Activated effector memory CD4-positive, alpha-beta T cell treated with Interleukin-2 at 50 U/mL for 16 hours (primary cell): ENCODE measurements around the gene DENND1A.
"Not testable (repeated sequence)": the region's sequence is repeated elsewhere in the genome, so short reads cannot be mapped to it uniquely, and the experiment has no call there.

Source experiments
- DNase-seq: peaks from one replicate; pipeline ENCODE4 v3.0.0-alpha.2; 2020

DENND1A gene

DNA sequence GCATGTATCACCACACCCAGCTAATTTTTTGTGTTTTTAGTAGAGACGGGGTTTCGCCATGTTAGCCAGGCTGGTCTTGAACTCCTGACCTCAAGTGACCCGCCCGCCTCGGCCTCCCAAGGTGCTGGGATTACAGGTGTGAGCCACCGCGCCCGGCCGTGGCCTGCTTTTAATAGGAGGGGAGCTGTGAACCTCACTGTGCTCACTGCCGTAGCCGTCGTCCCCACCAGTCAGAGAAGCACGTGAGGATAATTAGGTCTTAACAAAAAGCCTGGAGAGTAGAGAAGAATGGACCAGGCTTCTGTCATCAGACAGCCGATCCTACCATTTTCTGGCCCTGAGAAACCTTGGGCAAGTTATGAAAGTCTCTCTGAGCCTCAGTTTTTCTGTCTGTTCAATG lies 531.0 kb downstream of the DENND1A start:
- not testable (repeated sequence) for DNase-seq

DNA sequence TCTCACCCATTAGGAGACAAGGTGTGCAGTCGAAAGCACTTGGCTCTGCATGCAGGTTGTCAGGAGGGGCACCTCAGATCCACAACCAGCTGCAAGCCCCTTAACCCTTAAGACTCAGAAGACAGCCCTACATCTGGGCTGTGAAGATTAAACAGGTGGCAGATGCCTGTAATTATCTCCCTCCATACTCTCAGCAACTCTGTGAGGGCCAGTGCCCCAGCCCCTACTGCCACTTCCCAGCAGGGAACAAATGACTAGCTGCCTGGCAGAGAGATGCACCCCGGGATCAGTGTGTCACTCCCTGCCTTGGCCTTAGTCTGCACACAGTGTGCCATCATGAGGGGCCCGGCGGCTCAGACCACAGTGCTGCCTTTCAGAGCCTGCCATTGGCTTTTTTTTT lies 532.0 kb downstream of the DENND1A start:
- DNase-seq, result no peak

DNA sequence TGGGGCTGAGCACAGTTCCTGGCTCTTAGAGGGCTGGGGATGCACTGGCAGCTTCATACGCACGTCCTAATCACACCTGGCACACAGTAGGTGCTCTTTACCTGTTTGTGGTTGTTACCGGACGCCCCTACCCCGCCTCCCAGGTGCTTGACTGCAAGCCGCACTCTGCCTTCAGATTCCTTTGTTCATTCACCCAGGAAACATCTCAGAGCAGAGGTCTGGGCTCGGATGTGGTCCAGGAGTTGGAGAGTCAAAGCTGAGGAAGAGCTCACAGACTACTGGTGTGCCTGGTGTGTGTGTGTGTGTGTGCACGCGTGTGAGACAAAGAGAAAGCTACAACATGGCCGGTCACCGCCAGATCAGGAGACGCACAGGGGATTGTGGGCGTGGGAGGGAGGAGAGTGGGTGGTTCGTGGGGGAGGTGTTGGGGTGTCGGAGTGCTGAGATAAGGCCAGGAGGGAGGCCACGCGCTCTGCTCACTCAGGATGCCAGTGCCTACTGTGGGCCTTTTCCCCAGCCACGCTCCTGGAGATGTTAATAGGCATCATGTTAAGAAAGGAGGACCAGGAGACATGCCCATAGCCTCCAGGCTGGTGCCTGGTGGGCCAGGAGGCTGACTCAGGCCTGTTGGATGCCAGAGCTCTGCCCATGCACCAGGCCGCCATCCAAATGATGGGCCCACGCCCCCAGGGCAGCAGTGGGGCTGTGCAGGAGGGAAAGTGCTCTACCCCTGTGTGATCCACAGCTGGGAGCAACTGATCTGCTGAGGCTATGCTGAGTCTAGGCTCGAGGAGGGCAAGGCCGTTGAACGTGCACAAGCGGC lies 534.0 kb downstream of the DENND1A start:
- DNase-seq, result no peak

DNA sequence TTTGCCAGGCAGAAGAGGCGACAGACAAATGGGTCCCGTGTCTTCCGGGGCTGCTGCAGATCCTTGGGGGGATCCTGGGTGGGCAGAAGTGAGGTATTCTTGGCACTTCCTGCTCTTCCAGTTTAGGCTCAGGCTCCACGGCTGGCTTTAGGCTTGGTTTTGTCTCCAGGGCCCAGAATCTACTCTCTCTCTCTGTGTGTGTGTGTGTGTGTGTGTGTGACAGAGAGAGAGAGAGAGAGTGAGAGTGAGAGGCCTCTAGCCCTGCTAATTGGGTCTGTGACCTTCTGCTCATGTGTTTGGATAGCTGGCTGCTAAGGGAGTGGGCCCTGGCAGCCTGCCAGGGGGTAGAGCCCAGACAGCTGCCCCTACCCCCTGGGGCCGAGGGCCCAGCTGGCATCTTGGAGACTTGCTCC lies 534.6 kb downstream of the DENND1A start:
- DNase-seq, result no peak

DNA sequence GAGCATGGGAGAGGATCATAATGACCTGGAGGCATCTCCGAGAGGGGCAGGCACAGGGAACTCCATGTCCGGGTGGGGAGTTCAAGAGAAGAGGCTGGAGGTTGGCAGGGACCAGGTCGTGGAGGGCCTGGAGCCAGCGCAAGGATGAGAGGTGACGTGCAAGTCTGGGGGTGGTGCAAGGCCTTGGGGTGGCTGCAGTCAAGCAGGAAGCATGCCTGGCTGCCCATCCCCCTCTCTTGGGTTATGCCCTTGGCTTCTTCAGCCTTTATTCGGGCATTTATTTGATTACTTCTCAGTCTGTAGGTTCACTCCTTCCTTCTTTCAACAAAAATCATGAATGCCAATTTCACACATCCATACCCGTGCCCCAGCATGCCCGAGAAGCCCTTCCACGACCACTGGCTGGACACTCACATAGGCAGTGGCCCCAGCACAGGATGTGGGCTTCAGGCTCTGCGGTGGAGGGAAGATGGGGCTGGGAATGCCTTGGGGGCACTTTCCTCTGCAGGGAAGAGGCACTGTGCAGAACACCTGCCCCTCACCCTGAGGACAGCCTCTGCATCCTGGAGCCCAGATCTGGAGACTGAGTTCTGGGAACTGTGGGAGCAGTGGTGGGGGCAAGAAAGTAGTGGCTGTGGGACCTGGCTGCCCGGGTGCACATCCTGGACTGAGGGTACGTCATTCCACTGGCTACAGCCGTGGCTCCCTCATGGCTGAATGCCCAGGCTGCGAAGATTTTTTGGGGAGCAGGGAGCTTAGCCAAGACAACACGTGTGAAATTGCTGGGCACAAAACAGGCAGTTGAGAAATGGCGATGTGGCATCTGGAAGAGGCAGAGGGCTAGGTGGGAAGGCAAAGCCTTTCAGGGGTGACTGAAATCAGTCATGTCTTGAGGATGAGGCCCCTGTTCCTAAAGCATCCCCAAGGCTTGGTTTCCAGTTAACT lies 535.4 kb downstream of the DENND1A start:
- DNase-seq, result no peak

DNA sequence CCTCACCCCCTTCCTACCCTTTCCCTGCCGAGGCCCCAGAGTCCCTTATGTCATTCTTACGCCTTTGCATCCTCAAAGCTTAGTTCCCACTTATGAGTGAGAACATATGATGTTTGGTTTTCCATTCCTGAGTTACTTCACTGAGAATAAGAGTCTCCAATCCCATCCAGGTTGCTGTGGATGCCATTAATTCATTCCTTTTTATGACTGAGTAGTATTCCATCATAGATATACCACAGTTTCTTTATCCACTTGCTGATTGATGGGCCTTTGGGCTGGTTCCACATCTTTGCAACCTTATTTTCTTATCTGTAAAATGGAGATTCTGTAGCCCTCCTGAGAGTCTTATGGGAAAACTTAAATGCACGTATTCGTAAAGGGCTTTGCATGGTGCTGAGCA lies 537.1 kb downstream of the DENND1A start:
- DNase-seq, result no peak

DNA sequence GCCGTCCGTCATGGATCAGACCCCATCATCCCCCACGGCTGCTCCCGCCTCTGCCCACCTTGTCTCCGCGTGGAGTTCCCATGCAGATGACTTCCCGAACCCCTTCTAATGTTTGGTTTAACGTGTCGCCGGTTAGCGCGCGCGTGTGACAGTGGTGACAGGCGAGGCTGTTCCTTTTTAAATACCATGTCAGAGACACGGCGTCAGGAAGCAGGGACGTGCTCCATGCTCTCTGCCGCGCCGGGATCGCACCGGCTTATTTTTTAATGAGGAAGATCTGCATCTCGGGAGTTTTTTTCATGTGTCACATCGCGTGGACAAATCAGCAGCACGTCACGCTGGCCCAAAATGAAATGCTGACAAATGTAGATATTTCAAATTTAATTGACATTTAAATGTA lies 538.0 kb downstream of the DENND1A start:
- no peak for DNase-seq

DNA sequence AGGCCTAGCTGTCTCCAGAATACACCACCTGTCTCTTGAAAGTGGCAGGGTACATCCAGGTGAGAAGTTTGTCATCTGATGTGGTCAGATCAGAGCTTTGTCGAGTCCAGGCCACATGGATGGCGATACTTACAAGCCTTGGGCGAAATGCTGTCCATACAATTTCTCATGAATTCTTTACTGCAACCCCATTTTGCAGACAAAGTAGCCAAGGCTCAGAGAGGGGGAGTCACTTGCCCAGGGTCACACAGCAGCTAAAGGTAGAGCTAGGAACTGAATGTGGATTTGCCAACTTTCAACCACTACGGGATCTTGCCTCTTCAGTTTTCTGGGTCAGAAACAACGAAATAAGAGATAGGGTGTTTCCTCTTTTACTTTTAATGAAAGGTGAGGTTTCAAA lies 538.7 kb downstream of the DENND1A start:
- DNase-seq, result no peak

DNA sequence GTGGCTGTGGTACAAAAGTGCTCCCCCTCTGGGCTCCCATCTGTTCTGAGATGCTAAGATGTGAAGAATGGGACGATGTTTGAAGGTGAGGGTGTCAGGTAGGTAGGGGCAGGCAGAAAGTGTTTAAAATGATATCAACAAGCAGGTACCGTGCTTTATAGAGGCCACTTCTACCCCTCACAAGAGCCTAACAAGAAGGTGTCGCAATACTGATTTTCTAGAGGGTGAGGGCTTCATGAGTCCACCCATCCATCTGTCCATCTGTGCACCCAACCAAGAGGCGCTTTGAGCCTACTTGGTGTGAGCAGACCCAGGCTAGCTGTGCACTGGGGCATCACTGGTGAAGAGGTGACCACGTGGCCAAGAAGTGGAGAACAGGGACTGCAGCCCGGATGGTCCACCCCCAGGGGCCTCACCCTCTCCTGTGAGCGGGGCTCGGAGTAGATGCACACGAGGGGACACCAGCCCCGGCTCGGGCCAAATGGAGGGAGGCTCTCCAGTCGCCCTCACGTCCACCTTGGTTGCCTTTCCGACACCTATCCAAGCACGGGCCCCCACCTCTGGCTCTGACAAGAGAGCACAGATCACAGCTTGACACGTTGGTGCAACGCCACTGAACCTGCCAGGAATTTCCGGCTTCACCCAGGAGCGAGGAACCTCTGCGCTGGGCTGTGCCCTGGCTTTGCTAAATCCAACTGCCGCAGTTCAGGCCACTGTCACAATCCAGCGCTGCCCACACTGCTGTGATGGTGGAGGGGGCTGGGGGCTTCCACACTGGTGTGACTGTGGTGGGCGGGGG lies 539.4 kb downstream of the DENND1A start:
- DNase-seq, result no peak

DNA sequence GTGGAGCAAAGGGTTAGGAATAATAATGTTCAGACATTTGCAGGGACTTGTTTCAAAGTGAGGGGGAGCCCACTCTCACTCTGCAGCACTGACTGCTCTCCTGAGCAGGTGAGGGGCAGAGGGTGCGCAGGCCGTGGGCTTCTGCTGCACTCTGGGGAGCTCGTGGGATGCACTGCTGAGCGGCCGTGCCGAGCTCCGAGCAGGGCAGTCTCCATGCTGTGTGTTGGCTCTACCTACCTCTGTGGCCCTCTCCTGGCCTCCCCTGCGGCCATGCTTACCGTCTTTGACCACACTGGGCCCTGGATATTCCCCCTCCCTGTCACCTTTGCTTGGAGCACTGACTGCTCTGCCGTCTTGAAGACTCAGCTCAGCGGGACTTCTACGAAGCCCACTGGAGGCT lies 540.2 kb downstream of the DENND1A start:
- DNase-seq, result no peak

DNA sequence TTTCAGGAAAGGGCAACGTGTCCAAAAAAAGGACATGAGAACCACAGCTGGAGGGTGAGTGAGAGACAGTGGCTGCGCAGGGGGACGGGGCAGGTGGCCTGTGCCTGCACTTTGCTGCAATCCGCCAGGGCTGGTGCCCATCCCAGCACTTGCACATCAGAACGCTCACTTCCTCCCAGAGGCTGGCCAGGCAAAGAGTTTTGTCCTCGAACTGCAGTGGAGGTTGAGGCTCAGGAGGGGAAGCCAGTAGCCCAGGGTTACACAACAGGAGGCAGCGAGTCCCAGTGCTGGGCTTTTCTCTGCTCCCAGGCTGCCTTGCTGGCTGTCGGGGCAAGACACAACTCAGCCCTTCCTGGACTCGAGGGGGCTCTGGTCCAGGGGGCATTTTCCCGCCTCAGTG lies 540.9 kb downstream of the DENND1A start:
- DNase-seq, result no peak

DNA sequence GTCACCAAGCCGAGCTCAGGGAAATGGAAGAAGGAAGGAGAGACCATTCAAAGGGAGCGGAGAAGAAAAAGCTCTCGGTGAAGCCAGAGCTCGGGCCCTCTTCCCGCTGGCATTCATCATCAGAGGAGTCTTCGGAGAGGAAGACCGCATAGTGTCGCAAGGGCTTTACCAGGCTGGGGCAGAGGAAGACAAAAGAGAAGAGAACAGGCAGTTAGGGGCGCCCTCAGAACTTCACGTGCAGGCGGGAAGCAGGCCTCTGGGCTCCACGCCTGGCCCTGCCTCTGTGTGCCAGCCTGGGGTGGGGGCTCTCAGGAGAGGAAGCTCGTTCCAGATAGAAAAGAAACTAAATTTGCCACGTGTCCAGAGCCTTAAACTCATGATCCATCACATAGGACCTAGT lies 542.2 kb downstream of the DENND1A start:
- DNase-seq, result no peak

DNA sequence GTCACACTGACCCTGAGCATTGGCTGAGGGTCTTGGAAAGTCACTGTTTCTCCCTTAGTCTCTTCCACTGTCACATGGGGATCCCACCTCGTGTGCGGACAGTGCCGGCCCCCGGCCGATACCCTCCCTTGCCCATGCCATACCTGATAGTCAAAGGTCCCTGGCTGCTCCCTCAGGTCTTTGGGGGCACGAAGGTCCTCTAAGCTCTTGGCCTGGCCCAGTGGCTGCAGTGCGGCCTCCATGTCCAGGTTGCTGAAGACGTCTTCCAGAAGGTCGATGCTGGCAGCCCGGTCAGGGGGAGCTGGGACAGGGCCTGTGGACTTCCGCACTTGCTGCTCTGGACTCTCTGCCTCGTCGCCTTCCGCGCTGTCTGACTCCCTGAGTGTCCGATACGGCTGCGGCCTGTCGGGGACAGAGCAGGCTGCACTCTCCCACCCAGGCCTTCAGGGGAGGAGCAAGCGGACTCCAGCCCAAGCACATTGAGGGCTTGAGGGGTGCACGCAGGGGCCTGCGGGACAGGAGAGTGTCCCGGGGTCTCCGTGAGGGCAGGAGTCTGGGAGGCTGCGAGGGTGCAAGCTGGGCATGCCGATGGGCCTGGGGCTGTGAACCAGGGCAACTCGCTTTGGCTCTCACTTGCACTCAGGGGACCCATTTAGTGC lies 546.3 kb downstream of the DENND1A start:
- DNase-seq, result no peak

DNA sequence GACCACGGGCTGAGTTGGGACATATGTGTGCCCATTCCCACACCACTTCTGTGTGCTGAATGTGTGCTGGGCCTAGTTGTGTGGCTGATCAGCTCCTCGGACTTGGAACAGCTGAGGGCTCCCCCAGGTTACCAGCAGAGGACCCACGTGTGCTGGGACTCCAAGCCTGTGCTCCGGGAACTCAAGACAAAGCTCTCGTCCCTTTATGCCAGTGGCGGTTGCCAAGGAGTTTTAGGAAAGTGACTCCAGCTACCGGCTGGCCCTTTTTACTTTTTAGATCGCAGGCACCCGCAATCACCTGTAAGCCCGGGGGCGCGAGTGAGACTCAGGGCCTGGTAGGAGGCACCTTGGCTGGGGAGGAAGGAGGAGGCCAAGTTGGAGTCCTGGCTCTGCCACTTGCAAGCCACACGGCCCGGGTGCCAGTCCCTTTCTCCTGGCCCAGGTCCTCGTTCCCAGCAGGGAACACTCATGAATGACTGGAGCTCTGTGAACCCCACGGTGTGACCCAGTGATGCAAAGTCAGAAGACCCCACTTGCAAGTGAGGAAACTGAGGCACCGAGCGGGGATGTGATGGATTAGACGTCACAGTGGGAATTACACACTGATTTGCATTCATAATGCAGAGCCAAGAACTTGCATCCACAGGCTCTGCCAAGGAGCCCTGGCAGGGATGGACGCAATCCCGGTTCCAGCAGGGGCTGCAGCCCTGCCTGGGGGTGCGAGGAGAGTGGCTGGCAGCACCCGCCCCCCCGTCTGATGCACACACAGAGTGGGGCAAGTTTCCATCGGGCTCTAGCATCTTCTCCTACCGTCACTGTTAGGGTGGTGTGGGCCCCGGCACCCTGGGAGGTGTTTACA lies 547.0 kb downstream of the DENND1A start:
- DNase-seq, result no peak

DNA sequence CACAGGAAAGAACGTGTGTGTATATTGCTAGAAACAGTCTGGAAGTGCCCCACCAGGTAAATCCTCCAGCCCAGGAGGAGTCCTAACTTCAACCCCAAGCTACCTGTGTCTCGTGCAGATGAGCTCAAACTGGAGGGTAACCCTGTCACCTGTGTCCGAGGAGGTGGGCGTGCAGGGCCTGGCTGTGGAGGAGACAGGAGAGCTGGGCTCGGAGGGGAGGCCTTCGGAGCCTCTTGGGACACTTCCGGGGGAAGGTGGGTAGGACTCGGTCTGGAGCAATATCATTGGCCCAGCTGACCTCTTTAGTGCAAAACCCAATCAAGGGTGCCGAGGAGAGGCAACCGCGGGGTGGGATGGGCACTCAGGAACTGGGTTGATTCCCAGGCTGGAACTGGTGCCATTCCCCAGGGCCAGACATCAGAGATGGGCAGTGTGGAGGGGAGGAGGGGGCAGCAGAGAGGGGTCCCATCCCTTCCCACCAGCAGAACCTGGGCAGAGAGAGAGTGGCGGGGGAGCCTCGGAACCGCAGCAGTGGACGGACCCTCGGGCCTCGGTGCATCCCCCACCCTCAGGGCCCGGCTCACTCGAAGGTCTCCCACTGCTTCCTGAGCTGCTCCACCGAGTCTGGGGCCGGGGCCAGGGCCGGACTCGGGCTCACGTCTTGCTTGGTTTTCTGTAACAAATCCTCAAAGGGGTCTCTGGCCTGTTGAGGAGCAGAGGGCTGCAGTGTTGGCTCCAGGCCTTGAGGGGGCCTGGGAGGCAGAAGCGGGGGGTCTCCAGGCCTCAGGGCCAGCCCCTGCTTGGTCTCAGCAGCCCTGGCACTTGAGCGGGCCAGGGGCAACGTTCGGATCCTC lies 548.8 kb downstream of the DENND1A start:
- DNase-seq, result no peak

DNA sequence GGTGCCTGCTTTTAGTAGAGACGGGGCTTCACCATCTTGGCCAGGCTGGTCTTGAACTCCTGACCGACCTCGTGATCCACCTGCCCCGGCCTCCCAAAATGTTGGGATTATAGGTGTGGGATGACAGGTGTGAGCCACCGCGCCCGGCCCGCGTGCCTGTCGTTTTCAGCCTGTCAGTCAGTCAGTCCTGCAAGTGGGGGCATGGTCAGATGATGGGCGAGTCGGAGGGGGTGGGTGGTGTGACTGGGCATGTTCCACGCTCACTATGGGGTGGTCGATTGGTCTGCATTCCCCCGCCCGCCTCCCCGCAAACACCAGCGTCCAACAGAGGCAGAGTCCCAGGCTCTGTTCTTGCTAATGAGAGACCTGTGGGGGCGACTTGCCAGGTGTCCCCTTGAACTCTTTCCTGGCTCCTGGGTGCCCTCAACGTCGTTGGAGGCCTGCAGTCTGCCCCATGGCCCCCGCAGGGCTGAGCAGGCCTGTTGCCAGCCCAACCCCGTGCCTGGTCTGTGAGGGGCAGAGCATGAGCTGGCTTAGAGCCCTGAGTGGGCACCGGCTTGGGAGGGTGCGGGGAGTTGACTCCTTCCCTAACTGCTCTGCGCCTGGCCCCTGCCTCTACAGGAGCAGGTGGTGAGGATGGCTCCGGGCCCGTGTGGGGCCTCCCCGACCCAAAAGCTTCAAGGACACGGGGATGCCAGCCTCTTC lies 550.8 kb downstream of the DENND1A start:
- DNase-seq, result no peak

DNA sequence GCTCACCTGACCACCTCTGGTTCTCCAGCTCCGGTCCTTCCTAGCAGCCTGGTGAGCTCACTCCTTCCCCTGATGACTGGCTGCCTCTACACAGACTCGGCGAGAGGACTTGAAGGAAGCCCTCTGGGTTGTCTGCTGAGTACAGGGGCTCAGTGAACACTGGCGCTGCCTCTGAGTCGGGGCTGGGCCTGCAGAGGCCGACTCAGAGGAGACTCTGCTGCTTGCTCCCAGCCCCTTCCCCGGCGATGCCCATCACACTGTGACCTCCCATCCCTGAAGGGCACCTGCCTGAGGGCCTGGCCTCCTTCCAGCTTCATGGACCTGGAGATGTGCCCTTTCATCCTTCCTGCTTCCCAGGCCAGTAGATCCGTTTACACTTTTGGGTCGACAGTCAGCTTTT lies 551.9 kb downstream of the DENND1A start:
- DNase-seq, result no peak

DNA sequence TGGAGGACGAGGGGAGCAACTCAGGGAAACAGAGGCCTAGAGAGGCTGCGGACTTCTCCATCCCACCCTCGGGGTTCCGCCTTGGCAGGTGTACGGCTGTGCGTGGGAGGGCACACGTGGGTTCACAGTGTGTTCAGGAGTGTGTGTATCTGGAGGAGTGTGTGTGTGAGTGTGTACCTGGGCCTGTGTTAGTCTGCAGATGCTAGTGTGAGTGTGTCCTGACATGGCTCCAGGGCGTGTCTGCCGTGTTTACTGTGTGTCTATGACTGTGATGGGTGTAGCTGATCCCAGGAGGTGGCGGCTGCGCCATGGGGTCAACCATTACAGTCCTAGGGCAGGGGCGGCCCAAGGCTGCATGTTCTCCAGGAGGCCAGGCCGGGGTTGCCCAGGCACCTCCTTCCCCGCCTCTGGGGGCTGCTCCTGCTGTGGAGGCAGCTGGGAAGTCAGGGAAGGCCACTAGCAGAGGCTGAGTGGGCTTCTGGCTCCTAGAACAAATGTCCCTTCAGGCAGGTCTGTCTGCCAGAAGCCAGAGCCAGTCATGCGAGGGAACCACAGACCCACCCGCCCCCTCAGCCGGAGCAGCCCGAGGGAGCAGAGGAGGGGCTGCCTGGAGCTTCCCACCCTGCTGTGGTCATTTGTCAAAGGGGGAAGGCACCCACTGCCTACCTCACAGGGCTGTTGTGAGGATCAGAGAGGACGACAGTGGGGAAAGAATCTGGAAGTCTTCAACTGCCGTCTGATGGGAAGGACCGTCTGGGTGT lies 552.5 kb downstream of the DENND1A start:
- DNase-seq, result no peak
